ENCODE results near the gene ID2. TPM values are rescaled to one million over a fixed set of nuclear protein-coding genes. Genes with fewer than 3 reads are reported as not detected.

The ID2 gene
- total RNA-seq, 1 experiment from 2014 or later, result 293 TPM

GRCh38 chr2:8662239-8662879 lies 19.5 kb upstream of the ID2 start:
- in situ Hi-C loops (cut with HindIII; ENCODE audit: low sequenced_read_pairs), result no loop called here
- no peak for DNase-seq (ENCODE audit: low spot score)

- in situ Hi-C loops (cut with HindIII; ENCODE audit: low sequenced_read_pairs), result no loop called here
- no peak for DNase-seq (ENCODE audit: low spot score)
Measured at GRCh38 chr2:8663997-8664396, 17.9 kb upstream of the ID2 start.

GRCh38 chr2:8666581-8666980 lies 15.3 kb upstream of the ID2 start:
- in situ Hi-C loops (cut with HindIII; ENCODE audit: low sequenced_read_pairs), result no loop called here
- DNase-seq (ENCODE audit: low spot score), result no peak

- in situ Hi-C loops (cut with HindIII; ENCODE audit: low sequenced_read_pairs), result no loop called here
- DNase-seq (ENCODE audit: low spot score), result no peak
Measured at GRCh38 chr2:8667896-8668512, 13.9 kb upstream of the ID2 start.

GRCh38 chr2:8669157-8669817 lies 12.6 kb upstream of the ID2 start:
- no peak for DNase-seq (ENCODE audit: low spot score)
- in situ Hi-C loops (cut with HindIII; ENCODE audit: low sequenced_read_pairs), result no loop called here

- in situ Hi-C loops (cut with HindIII; ENCODE audit: low sequenced_read_pairs), result no loop called here
- DNase-seq (ENCODE audit: low spot score), result no peak
Measured at GRCh38 chr2:8670580-8670979, 11.3 kb upstream of the ID2 start.

- no peak for DNase-seq (ENCODE audit: low spot score)
- in situ Hi-C loops (cut with HindIII; ENCODE audit: low sequenced_read_pairs), result no loop called here
Measured at GRCh38 chr2:8671176-8671575, 10.7 kb upstream of the ID2 start.

GRCh38 chr2:8671802-8672201 lies 10.1 kb upstream of the ID2 start:
- in situ Hi-C loops (cut with HindIII; ENCODE audit: low sequenced_read_pairs), result no loop called here
- no peak for DNase-seq (ENCODE audit: low spot score)

- DNase-seq (ENCODE audit: low spot score), result no peak
- in situ Hi-C loops (cut with HindIII; ENCODE audit: low sequenced_read_pairs), result no loop called here
Measured at GRCh38 chr2:8672940-8673339, 8.9 kb upstream of the ID2 start.

GRCh38 chr2:8673381-8673780 lies 8.5 kb upstream of the ID2 start:
- no peak for DNase-seq (ENCODE audit: low spot score)
- in situ Hi-C loops (cut with HindIII; ENCODE audit: low sequenced_read_pairs), result no loop called here

GRCh38 chr2:8674420-8675009 lies 7.3 kb upstream of the ID2 start:
- DNase-seq (ENCODE audit: low spot score), result no peak
- in situ Hi-C loops (cut with HindIII; ENCODE audit: low sequenced_read_pairs), result no loop called here

- no peak for DNase-seq (ENCODE audit: low spot score)
- in situ Hi-C loops (cut with HindIII; ENCODE audit: low sequenced_read_pairs), result no loop called here
Measured at GRCh38 chr2:8675543-8675942, 6.3 kb upstream of the ID2 start.

GRCh38 chr2:8676191-8676920 lies 5.5 kb upstream of the ID2 start:
- DNase-seq (ENCODE audit: low spot score), result peak; percentile 34
- in situ Hi-C loops (cut with HindIII; ENCODE audit: low sequenced_read_pairs), result no loop called here

GRCh38 chr2:8676921-8677645 lies 4.8 kb upstream of the ID2 start:
- DNase-seq (ENCODE audit: low spot score), result peak; percentile 32
- in situ Hi-C loops (cut with HindIII; ENCODE audit: low sequenced_read_pairs), result no loop called here

- peak; percentile 50 for DNase-seq (ENCODE audit: low spot score)
- in situ Hi-C loops (cut with HindIII; ENCODE audit: low sequenced_read_pairs), result no loop called here
Measured at GRCh38 chr2:8677646-8678592, 3.9 kb upstream of the ID2 start.

- peak; percentile 86 for DNase-seq (ENCODE audit: low spot score)
- in situ Hi-C loops (cut with HindIII; ENCODE audit: low sequenced_read_pairs), result no loop called here
Measured at GRCh38 chr2:8678731-8679566, 2.9 kb upstream of the ID2 start.

- DNase-seq (ENCODE audit: low spot score), result no peak
- in situ Hi-C loops (cut with HindIII; ENCODE audit: low sequenced_read_pairs), result no loop called here
Measured at GRCh38 chr2:8679567-8679826, 2.4 kb upstream of the ID2 start.

Measured in G401 (cell line).